ENCODE measurements around the gene LHX2. TPM values are rescaled to one million over a fixed set of nuclear protein-coding genes. Genes with fewer than 3 reads are reported as not detected.

LHX2 gene
- total RNA-seq, 1 experiment from 2014 or later, result not detected

DNA sequence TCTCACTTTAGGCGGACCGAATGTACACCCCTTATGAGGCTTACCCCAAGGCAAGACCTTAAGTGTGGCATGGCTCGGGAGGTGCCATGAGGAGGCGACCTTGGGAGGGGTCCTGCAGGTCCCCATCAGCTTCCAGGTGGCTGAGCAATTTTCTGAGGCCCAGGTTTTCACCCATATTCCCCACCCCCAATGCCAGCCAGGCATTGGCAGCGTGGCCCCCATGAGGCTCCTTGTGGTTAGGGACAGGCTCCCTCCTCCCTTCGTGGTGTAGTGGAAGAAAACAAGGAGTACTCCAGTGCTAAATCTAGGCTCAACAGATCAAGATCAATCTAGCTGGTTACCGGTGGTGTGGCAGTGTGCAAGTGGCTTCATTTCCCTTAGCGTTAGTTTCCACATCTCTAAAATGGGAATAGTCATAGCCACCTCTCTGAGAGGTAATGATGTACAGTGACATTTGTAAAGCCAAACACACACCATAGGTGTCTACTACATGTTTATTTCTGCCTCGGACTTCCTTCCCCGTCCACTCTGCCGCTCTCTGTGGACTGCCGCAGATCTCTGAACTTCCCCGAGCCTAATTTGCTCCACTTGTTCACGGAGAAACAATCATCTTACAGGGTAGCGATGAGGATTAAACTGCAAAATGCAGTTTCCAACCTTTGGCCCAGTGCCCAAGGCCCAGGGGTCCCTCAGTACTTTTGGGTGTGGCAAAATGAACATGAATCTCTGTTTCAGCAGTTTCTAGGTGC, 8.4 kb downstream of the LHX2 start:
- H3K36me3 Mint-ChIP-seq (ENCODE audit: insufficient read depth in 1 of 3, low read depth in 3 of 3), result peaks cover 0 to 2% (median 0%) of the 10 kb centered on the region in 3 experiments; a peak in 4 of 7 replicates
- Histone ChIP-seq H3K23me2 (ENCODE audit: insufficient read length, low read depth, low read length, poor library complexity, severe bottlenecking) (peaks cover 9% of the 10 kb centered on the region), H2BK12ac (ENCODE audit: insufficient read length, low read depth, low read length) (no peak overlapping the region), H3K23ac (ENCODE audit: insufficient read length, low read depth, low read length) (no peak overlapping the region), H4K20me1 (ENCODE audit: control insufficient read depth, insufficient read depth, insufficient read length) (no peaks in the 10 kb centered on the region), H3T11ph (ENCODE audit: low read length) (no peak overlapping the region), H4K5ac (ENCODE audit: insufficient read length, low read depth, low read length) (no peak overlapping the region), H4K8ac (replicated peaks; ENCODE audit: insufficient read length, low read depth, low read length) (no peak overlapping the region), H3K79me1 (ENCODE audit: insufficient read depth, low read depth, low read length, poor library complexity, severe bottlenecking) (no peaks in the 10 kb centered on the region), H3K4ac (ENCODE audit: low read depth, low read length) (no peak overlapping the region), H4K91ac (ENCODE audit: insufficient read length, low read depth, low read length) (no peak overlapping the region), H2BK20ac (ENCODE audit: low read depth, low read length, poor library complexity, severe bottlenecking) (no peak overlapping the region), H3K79me2 (ENCODE audit: insufficient read depth, low read length) (no peaks in the 10 kb centered on the region), H3K14ac (ENCODE audit: insufficient read depth, low read length) (no peak overlapping the region), H2AK5ac (ENCODE audit: insufficient read length, low read length) (no peak overlapping the region), H2AFZ (ENCODE audit: low read length) (no peak overlapping the region), H3K4me1 (ENCODE audit: insufficient read depth, low read length) (no peaks in the 10 kb centered on the region), H2BK5ac (ENCODE audit: insufficient read length, low read length) (no peak overlapping the region), H3K18ac (ENCODE audit: insufficient read length, low read depth, low read length) (no peak overlapping the region), H3K27me3 (ENCODE audit: insufficient read depth, low read length) (peaks cover 64% of the 10 kb centered on the region), H3K9me3 (ENCODE audit: control insufficient read depth, low read depth, low read length) (no peaks in the 10 kb centered on the region), H3K56ac (ENCODE audit: insufficient read length, low read depth, low read length) (no peak overlapping the region), H2BK15ac (ENCODE audit: low read depth, low read length) (no peak overlapping the region), H3K4me2 (ENCODE audit: insufficient read depth, insufficient read length, low read length) (no peak overlapping the region), H3K9ac (ENCODE audit: extremely low read depth, insufficient read length, low read length) (no peak overlapping the region), H2BK120ac (ENCODE audit: low read depth, low read length, poor library complexity, severe bottlenecking) (no peak overlapping the region), H3K27ac (ENCODE audit: insufficient read length, low read depth, low read length) (no peak overlapping the region)
- peaks cover 99% of the 10 kb centered on the region for H3K27me3 Mint-ChIP-seq (ENCODE audit: low read depth)
- no CpG with 5 or more reads among the region's 15 CpGs for WGBS (ENCODE audit: extremely low coverage, insufficient read length, low lambda C conversion rate)
- peak overlapping the region in 1 of 2 experiments; percentile 18; a peak in 2 of 5 replicates for H3K4me3 Mint-ChIP-seq
- no peak for DNase-seq
- peaks cover 33 to 56% of the 10 kb centered on the region in 2 experiments for H3K4me1 Mint-ChIP-seq
- no peak overlapping the region for H3K27ac Mint-ChIP-seq
- peaks cover 0 to 2% of the 10 kb centered on the region in 2 experiments; a peak in 2 of 5 replicates for H3K9me3 Mint-ChIP-seq
- TF ChIP-seq, protein P1, sequence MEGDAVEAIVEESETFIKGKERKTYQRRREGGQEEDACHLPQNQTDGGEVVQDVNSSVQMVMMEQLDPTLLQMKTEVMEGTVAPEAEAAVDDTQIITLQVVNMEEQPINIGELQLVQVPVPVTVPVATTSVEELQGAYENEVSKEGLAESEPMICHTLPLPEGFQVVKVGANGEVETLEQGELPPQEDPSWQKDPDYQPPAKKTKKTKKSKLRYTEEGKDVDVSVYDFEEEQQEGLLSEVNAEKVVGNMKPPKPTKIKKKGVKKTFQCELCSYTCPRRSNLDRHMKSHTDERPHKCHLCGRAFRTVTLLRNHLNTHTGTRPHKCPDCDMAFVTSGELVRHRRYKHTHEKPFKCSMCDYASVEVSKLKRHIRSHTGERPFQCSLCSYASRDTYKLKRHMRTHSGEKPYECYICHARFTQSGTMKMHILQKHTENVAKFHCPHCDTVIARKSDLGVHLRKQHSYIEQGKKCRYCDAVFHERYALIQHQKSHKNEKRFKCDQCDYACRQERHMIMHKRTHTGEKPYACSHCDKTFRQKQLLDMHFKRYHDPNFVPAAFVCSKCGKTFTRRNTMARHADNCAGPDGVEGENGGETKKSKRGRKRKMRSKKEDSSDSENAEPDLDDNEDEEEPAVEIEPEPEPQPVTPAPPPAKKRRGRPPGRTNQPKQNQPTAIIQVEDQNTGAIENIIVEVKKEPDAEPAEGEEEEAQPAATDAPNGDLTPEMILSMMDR (conservative IDR thresholded peaks at IDR 0.05), result no peak

Measured in H9 (cell line).